Stimulated activated CD4-positive, alpha-beta T cell treated with anti-CD3 and anti-CD28 coated beads, Interleukin-4, amount 100 ng/mL, for 4 hours (primary cell): ENCODE data around the gene BCL2.

ENCODE experiments used
- DNase-seq, 2 experiments: peaks; one replicate each; pipeline ENCODE4 v3.0.0-alpha.2; 2020

The BCL2 gene

DNA sequence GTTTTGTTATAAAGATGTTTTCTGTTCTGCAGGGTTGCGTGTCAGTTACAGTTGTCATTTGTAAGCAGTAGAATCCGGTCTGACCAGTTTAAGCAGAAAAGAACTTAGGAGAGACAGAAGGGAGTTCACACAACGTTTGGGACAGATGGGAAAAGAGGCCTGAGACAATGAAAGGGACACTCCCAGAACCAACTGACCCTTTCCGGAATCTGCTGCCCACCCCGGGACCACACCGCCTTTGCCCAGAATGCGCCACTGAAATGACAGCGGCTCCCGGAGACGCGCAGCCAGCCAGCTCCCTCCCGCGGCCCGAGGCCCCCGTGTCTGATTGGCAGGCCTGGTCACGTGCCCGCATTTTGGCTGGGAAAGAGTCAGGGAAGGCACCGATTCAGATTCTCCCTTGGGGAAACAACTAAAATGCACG is 244.6 kb downstream of the BCL2 start:
- DNase-seq = peak; percentile 46 to 58

DNA sequence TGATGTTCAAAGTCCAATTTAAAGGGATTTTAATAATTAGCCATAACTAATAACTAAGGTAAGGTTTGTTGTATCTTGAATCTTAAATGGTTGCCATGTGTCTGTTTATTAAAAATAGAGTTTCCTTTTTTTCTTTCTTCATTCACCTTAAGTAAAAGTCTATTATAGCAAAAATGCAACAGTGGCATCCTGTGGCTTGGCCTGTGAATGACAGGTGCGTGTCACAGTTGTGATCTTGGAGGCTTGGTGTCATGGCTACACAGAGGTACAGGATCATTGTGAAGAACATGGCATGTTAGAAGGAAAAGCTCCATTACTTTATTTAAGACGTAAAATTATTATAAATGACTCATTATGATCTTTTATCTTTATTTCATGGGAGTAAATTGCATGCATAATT is 246.1 kb downstream of the BCL2 start:
- DNase-seq = no peak
